Fibroblast of villous mesenchyme (primary cell): ENCODE results near the gene LGI4. TPM values are rescaled to one million over a fixed set of nuclear protein-coding genes. Genes with fewer than 3 reads are reported as not detected.

ENCODE experiments used
- DNase-seq: peaks from one replicate; pipeline ENCODE4 v3.0.0-alpha.2; 2010; ENCODE audit warnings: low read depth
- H3K4me3 ChIP-seq: 2 replicates; pipeline ENCODE4 v1.5.1; 2011; ENCODE audit warnings: low read depth, mild to moderate bottlenecking, low read length
- CTCF ChIP-seq: IDR thresholded peaks from 2 replicates; pipeline ENCODE4 v1.5.1; 2012; ENCODE audit warnings: low read depth, mild to moderate bottlenecking, low read length; ENCODE audit not compliant: insufficient read depth
- total RNA-seq: library from RNA; depleted of rRNA; stranded (reverse); fragments of >200 nt; gene quantifications from 2 replicates; pipeline ENCODE4 v1.2.3, GENCODE V29; 2012

Gene LGI4
- total RNA-seq, 1 donor: not detected

DNA sequence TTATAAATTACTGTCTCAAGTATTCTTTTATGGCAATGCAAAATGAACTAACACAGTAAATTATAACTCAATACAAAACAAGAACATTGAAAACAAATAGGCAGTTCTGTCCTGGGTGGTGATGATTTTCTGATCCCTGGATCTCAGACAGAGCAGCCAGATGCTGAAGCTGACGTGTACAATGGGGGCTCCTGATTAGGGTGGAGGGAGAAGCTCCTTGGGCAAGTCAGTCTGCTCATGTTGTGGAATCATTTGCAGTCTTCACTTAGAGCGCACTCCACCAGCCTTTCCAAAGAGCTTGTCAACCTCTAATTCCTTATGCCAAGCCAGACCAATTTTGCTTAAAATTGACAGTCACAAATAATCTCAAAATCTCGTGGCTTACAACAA is 41.3 kb upstream of the LGI4 start:
- no peak for TF ChIP-seq CTCF
- no peak overlapping the region for H3K4me3 ChIP-seq
- no peak for DNase-seq

DNA sequence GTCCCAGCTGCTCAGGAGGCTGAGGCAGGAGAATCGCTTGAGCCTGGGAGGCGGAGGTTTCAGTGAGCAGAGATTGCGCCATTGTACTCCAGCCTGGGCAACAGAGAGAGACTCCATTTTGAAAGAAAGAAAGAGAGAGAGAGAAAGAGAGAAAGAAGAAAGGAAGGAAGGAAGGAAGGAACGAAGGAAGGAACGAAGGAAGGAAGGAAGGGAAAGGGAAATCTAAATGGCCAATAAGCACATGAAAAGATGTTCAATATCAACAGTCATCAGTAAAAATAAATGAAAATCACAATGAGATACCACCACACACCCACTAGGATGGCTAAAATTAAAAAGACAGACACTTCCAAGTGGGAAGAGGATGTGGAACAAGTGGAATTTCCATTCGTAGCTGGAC is 39.4 kb upstream of the LGI4 start:
- H3K4me3 ChIP-seq: no peak overlapping the region
- no peak for TF ChIP-seq CTCF
- no peak for DNase-seq

DNA sequence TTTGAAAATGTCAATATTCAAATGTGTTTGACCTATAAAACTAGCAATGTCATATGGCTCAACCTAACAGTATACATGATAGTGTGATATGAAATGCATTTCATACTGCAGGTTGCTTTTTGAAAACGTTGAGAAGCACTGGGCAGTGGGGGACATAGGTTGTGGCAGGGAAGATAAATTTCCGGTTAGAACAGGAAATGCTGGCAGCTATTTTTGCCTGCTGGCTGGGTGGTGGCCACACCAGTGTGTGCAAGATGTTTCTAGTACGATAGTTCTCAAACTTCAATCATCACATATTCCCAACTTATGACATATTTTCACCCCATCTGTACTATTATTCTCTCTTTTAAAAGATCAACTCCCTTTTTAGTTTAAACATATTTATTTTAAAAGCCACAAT is 36.9 kb upstream of the LGI4 start:
- TF ChIP-seq CTCF: no peak
- DNase-seq: no peak
- H3K4me3 ChIP-seq: no peak overlapping the region

DNA sequence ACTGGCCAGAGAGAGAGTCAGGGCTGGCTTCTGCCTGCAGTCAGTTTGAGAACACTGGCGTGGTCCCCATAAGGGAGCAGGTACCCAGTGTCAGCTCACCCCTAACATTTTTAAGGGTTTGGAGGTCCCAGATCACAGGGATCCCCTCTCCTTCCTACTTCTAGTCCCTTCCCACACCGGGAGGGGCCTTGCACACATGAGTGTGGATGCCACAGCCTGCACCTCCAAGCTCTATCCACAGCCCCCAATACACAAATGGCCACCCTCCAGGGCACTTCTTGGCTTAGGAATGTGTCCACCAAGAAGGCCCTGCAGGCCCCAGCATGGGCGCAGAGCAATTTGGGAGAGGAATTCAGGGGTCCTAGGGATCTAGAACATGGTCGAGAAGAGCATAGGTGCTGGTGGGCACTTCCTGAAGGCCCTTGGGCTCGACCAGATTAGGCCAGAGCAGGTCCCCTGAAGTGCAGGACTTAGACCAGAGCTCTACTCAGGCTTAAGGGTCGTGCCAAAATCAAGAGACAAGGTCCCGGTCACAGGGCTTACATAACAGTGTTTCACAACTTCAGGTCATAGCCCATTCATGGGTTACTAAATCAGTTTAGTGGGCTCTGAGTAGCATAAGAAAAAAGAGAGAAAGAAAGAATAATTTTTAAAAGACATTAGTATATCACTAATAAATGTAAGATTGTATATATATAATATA is 35.7 kb upstream of the LGI4 start:
- no peak for TF ChIP-seq CTCF
- no peak overlapping the region for H3K4me3 ChIP-seq
- no peak for DNase-seq

- no peak for DNase-seq
- TF ChIP-seq CTCF: no peak
- H3K4me3 ChIP-seq: no peak overlapping the region
Measured at GRCh38 chr19:35169221-35169995, 34.5 kb upstream of the LGI4 start.

DNA sequence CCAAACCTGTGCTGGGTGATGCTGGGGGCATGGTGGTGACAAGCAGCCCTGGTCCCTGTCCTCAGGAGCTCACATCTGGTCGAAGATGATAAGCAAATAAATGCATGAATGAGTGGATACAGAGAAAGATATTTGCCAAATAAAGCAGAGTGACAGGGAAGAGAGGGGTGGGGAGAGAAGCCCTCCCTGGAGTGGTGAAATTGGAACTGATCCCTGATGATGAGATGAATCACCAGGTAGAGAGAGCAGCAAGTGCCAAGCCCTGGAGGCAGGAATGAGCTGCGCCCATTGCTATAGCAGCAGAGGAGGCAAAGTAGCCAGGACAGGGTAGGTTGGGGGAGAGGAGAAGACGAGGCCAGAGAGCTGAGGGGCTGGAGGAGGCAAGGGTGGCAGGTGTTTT is 33.3 kb upstream of the LGI4 start:
- no peak for TF ChIP-seq CTCF
- DNase-seq: no peak
- H3K4me3 ChIP-seq: no peak overlapping the region
